HEK293 (cell line): Measurements from ENCODE around the gene DIP2B.

Experiments used
- BCL11A ChIP-seq: fragments of 450-650 bp; formaldehyde crosslinking; IDR thresholded peaks from 2 replicates; pipeline ENCODE4 v1.5.1; 2016; ENCODE audit warnings: low read depth, missing biosample characterization, missing genetic modification characterization
- KLF10 ChIP-seq: fragments of 450-650 bp; IDR thresholded peaks from 2 replicates; pipeline ENCODE4 v1.5.1; 2018; ENCODE audit warnings: missing biosample characterization, mild to moderate bottlenecking, missing genetic modification characterization
- KLF16 ChIP-seq: fragments of 450-650 bp; formaldehyde crosslinking; IDR thresholded peaks from 2 replicates; pipeline ENCODE4 v1.5.1; 2017; ENCODE audit warnings: missing biosample characterization, missing genetic modification characterization
- OSR2 ChIP-seq: fragments of 450-650 bp; formaldehyde crosslinking; IDR thresholded peaks from 2 replicates; pipeline ENCODE4 v1.5.1; 2016; ENCODE audit warnings: missing biosample characterization, missing genetic modification characterization
- OVOL3 ChIP-seq: fragments of 450-650 bp; formaldehyde crosslinking; IDR thresholded peaks from 2 replicates; pipeline ENCODE4 v1.5.1; 2016; ENCODE audit warnings: missing biosample characterization, missing genetic modification characterization
- SP7 ChIP-seq: fragments of 450-650 bp; formaldehyde crosslinking; IDR thresholded peaks from 2 replicates; pipeline ENCODE4 v1.5.1; 2016; ENCODE audit warnings: missing biosample characterization, missing genetic modification characterization
- ZBTB17 ChIP-seq: fragments of 450-650 bp; formaldehyde crosslinking; IDR thresholded peaks from 2 replicates; pipeline ENCODE4 v1.5.1; 2016; ENCODE audit warnings: missing biosample characterization, missing genetic modification characterization
- ZBTB7A ChIP-seq: fragments of 450-650 bp; formaldehyde crosslinking; IDR thresholded peaks from 2 replicates; pipeline ENCODE4 v1.5.1; 2016; ENCODE audit warnings: low read depth, missing biosample characterization, missing genetic modification characterization
- ZEB2 ChIP-seq: fragments of 450-650 bp; formaldehyde crosslinking; IDR thresholded peaks from 2 replicates; pipeline ENCODE4 v1.5.1; 2016; ENCODE audit warnings: missing biosample characterization, missing genetic modification characterization
- ZIC2 ChIP-seq: fragments of 450-650 bp; formaldehyde crosslinking; IDR thresholded peaks from 2 replicates; pipeline ENCODE4 v1.5.1; 2016; ENCODE audit warnings: missing biosample characterization, missing genetic modification characterization
- ZNF10 ChIP-seq: fragments of 450-650 bp; formaldehyde crosslinking; IDR thresholded peaks from 2 replicates; pipeline ENCODE4 v1.5.1; 2017; ENCODE audit warnings: missing biosample characterization, missing genetic modification characterization
- ZNF24 ChIP-seq: fragments of 450-650 bp; formaldehyde crosslinking; IDR thresholded peaks from 2 replicates; pipeline ENCODE4 v1.5.1; 2016; ENCODE audit warnings: missing biosample characterization, missing genetic modification characterization
- ZNF391 ChIP-seq: fragments of 450-650 bp; formaldehyde crosslinking; IDR thresholded peaks from 2 replicates; pipeline ENCODE4 v1.5.1; 2016; ENCODE audit warnings: low read depth, missing biosample characterization, missing genetic modification characterization, borderline replicate concordance
- ZNF394 ChIP-seq: fragments of 450-650 bp; formaldehyde crosslinking; IDR thresholded peaks from 2 replicates; pipeline ENCODE4 v1.5.1; 2016; ENCODE audit warnings: missing biosample characterization, missing genetic modification characterization, mild to moderate bottlenecking, moderate library complexity, borderline replicate concordance
- ZNF600 ChIP-seq: fragments of 450-650 bp; formaldehyde crosslinking; IDR thresholded peaks from 2 replicates; pipeline ENCODE4 v1.5.1; 2016; ENCODE audit warnings: missing biosample characterization, missing genetic modification characterization
- ZNF629 ChIP-seq: fragments of 450-650 bp; formaldehyde crosslinking; IDR thresholded peaks from 2 replicates; pipeline ENCODE4 v1.5.1; 2017; ENCODE audit warnings: missing biosample characterization, missing genetic modification characterization
- ZXDB ChIP-seq: fragments of 450-650 bp; formaldehyde crosslinking; IDR thresholded peaks from 2 replicates; pipeline ENCODE4 v1.5.1; 2016; ENCODE audit warnings: missing biosample characterization, missing genetic modification characterization
- TF ChIP-seq, protein P1 (sequence below): fragments of 450-650 bp; formaldehyde crosslinking; IDR thresholded peaks from 2 replicates; pipeline ENCODE4 v1.5.1; 2016; ENCODE audit warnings: missing biosample characterization, missing genetic modification characterization
- TF ChIP-seq, protein P2 (sequence below): fragments of 450-650 bp; formaldehyde crosslinking; IDR thresholded peaks from 2 replicates; pipeline ENCODE4 v1.5.1; 2016; ENCODE audit warnings: missing biosample characterization, missing genetic modification characterization
- TF ChIP-seq, protein P3 (sequence below): fragments of 450-650 bp; formaldehyde crosslinking; IDR thresholded peaks from 2 replicates; pipeline ENCODE4 v1.5.1; 2016; ENCODE audit warnings: missing biosample characterization, missing genetic modification characterization, borderline replicate concordance
- TF ChIP-seq, protein P4 (sequence below): fragments of 450-650 bp; formaldehyde crosslinking; IDR thresholded peaks from 2 replicates; pipeline ENCODE4 v1.5.1; 2016; ENCODE audit warnings: missing biosample characterization, missing genetic modification characterization
- TF ChIP-seq, protein P5 (sequence below): fragments of 450-650 bp; formaldehyde crosslinking; IDR thresholded peaks from 2 replicates; pipeline ENCODE4 v1.5.1; 2016; ENCODE audit warnings: missing biosample characterization, missing genetic modification characterization, borderline replicate concordance

The DIP2B gene

DNA sequence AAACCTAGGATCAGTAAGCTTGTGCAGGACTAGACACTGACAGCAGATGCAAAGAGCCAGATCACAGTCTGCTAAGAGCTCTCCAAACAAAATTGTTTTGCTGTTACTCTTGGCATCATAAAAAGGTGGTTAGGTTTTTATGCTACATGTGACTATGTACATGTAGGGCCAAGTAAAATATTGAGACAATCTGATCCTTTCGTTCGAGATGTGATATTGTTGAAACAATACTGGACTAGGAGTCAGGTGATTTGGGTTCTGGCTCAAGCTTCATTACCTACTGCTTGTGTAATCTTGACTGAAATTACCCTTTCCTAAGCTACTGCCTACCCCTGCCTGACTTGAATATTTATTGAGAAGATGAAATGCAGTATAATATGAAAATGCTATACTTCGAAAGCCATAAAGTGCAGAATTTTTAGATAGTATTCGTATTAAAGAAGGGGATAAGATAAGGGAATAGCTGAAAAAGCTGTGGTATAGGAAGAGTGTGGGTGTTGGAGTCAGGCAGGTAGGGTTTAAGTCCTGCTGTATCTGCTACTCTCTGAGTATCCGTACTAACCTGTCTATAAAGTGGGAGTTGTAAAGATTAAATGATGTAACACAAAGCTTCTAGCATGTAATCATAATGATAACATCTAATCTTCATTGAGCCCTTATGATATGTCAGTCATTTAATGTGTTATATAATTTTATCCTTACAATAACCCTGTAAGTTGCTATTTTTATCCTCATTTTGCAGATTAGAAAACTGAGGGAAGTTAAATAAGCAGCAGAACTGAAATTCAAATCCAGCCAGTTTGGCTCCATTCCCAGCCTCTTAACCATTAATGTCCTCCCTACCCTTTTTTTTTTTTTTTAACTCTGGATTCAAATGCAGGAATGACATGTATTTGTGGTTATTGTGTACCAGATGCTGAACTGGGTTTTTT lies 220.5 kb downstream of the DIP2B start (continued):
- TF ChIP-seq, protein P1, sequence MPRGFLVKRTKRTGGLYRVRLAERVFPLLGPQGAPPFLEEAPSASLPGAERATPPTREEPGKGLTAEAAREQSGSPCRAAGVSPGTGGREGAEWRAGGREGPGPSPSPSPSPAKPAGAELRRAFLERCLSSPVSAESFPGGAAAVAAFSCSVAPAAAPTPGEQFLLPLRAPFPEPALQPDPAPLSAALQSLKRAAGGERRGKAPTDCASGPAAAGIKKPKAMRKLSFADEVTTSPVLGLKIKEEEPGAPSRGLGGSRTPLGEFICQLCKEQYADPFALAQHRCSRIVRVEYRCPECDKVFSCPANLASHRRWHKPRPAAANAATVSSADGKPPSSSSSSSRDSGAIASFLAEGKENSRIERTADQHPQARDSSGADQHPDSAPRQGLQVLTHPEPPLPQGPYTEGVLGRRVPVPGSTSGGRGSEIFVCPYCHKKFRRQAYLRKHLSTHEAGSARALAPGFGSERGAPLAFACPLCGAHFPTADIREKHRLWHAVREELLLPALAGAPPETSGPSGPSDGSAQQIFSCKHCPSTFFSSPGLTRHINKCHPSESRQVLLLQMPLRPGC (tag by site-specific recombination) = 0 out of 2 replicates have a peak, but pooled peaks have one; percentile 17
- TF ChIP-seq ZNF629 (tag by site-specific recombination) (peak; percentile 65), ZBTB17 (peak; percentile 89), BCL11A (tag by site-specific recombination) (peak; percentile 81; the same call in 1 of the 2 replicates), ZNF24 (tag by site-specific recombination) (0 out of 2 replicates have a peak, but pooled peaks have one; percentile 24), ZNF394 (tag by site-specific recombination) (peak; percentile 58), ZNF600 (peak; percentile 94), ZXDB (peak; percentile 78), OSR2 (tag by site-specific recombination) (peak; percentile 83; the same call in 1 of the 2 replicates), ZNF391 (tag by site-specific recombination) (0 out of 2 replicates have a peak, but pooled peaks have one; percentile 25), OVOL3 (tag by site-specific recombination) (peak; percentile 77), ZEB2 (tag by site-specific recombination) (peak; percentile 24; the same call in 1 of the 2 replicates), ZBTB7A (tag by site-specific recombination) (no peak), KLF10 (tag by site-specific recombination) (peak; percentile 67), KLF16 (tag by site-specific recombination) (peak; percentile 45; the same call in 1 of the 2 replicates), ZNF10 (peak; percentile 18; the same call in 1 of the 2 replicates), ZIC2 (tag by site-specific recombination) (no peak), SP7 (tag by site-specific recombination) (peak; percentile 94)
- TF ChIP-seq, protein P2, sequence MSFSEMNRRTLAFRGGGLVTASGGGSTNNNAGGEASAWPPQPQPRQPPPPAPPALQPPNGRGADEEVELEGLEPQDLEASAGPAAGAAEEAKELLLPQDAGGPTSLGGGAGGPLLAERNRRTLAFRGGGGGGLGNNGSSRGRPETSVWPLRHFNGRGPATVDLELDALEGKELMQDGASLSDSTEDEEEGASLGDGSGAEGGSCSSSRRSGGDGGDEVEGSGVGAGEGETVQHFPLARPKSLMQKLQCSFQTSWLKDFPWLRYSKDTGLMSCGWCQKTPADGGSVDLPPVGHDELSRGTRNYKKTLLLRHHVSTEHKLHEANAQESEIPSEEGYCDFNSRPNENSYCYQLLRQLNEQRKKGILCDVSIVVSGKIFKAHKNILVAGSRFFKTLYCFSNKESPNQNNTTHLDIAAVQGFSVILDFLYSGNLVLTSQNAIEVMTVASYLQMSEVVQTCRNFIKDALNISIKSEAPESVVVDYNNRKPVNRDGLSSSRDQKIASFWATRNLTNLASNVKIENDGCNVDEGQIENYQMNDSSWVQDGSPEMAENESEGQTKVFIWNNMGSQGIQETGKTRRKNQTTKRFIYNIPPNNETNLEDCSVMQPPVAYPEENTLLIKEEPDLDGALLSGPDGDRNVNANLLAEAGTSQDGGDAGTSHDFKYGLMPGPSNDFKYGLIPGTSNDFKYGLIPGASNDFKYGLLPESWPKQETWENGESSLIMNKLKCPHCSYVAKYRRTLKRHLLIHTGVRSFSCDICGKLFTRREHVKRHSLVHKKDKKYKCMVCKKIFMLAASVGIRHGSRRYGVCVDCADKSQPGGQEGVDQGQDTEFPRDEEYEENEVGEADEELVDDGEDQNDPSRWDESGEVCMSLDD = no peak
- TF ChIP-seq, protein P3, sequence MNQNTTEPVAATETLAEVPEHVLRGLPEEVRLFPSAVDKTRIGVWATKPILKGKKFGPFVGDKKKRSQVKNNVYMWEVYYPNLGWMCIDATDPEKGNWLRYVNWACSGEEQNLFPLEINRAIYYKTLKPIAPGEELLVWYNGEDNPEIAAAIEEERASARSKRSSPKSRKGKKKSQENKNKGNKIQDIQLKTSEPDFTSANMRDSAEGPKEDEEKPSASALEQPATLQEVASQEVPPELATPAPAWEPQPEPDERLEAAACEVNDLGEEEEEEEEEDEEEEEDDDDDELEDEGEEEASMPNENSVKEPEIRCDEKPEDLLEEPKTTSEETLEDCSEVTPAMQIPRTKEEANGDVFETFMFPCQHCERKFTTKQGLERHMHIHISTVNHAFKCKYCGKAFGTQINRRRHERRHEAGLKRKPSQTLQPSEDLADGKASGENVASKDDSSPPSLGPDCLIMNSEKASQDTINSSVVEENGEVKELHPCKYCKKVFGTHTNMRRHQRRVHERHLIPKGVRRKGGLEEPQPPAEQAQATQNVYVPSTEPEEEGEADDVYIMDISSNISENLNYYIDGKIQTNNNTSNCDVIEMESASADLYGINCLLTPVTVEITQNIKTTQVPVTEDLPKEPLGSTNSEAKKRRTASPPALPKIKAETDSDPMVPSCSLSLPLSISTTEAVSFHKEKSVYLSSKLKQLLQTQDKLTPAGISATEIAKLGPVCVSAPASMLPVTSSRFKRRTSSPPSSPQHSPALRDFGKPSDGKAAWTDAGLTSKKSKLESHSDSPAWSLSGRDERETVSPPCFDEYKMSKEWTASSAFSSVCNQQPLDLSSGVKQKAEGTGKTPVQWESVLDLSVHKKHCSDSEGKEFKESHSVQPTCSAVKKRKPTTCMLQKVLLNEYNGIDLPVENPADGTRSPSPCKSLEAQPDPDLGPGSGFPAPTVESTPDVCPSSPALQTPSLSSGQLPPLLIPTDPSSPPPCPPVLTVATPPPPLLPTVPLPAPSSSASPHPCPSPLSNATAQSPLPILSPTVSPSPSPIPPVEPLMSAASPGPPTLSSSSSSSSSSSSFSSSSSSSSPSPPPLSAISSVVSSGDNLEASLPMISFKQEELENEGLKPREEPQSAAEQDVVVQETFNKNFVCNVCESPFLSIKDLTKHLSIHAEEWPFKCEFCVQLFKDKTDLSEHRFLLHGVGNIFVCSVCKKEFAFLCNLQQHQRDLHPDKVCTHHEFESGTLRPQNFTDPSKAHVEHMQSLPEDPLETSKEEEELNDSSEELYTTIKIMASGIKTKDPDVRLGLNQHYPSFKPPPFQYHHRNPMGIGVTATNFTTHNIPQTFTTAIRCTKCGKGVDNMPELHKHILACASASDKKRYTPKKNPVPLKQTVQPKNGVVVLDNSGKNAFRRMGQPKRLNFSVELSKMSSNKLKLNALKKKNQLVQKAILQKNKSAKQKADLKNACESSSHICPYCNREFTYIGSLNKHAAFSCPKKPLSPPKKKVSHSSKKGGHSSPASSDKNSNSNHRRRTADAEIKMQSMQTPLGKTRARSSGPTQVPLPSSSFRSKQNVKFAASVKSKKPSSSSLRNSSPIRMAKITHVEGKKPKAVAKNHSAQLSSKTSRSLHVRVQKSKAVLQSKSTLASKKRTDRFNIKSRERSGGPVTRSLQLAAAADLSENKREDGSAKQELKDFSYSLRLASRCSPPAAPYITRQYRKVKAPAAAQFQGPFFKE (tag by site-specific recombination) = no peak
- TF ChIP-seq, protein P4, sequence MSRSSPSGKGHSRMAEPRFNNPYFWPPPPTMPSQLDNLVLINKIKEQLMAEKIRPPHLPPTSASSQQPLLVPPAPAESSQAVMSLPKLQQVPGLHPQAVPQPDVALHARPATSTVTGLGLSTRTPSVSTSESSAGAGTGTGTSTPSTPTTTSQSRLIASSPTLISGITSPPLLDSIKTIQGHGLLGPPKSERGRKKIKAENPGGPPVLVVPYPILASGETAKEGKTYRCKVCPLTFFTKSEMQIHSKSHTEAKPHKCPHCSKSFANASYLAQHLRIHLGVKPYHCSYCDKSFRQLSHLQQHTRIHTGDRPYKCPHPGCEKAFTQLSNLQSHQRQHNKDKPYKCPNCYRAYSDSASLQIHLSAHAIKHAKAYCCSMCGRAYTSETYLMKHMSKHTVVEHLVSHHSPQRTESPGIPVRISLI (tag by site-specific recombination) = peak; percentile 44; the same call in 1 of the 2 replicates
- TF ChIP-seq, protein P5, sequence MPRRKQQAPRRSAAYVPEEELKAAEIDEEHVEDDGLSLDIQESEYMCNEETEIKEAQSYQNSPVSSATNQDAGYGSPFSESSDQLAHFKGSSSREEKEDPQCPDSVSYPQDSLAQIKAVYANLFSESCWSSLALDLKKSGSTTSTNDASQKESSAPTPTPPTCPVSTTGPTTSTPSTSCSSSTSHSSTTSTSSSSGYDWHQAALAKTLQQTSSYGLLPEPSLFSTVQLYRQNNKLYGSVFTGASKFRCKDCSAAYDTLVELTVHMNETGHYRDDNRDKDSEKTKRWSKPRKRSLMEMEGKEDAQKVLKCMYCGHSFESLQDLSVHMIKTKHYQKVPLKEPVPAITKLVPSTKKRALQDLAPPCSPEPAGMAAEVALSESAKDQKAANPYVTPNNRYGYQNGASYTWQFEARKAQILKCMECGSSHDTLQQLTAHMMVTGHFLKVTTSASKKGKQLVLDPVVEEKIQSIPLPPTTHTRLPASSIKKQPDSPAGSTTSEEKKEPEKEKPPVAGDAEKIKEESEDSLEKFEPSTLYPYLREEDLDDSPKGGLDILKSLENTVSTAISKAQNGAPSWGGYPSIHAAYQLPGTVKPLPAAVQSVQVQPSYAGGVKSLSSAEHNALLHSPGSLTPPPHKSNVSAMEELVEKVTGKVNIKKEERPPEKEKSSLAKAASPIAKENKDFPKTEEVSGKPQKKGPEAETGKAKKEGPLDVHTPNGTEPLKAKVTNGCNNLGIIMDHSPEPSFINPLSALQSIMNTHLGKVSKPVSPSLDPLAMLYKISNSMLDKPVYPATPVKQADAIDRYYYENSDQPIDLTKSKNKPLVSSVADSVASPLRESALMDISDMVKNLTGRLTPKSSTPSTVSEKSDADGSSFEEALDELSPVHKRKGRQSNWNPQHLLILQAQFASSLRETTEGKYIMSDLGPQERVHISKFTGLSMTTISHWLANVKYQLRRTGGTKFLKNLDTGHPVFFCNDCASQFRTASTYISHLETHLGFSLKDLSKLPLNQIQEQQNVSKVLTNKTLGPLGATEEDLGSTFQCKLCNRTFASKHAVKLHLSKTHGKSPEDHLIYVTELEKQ (tag by site-specific recombination) = 0 out of 2 replicates have a peak, but pooled peaks have one; percentile 51
